Endodermal cell (in vitro differentiated cells): ENCODE data around the gene KRTAP20-4. TPM values are rescaled to one million over a fixed set of nuclear protein-coding genes. Genes with fewer than 3 reads are reported as not detected.

Source experiments
- DNase-seq: peaks from one replicate; pipeline ENCODE4 v3.0.0-alpha.2; 2017
- H3K27ac ChIP-seq: 2 replicates; pipeline ENCODE4 v1.5.1; 2013; ENCODE audit warnings: mild to moderate bottlenecking, low read depth, low read length, moderate library complexity
- H3K27me3 ChIP-seq: 2 replicates; pipeline ENCODE4 v1.6.1; 2013; ENCODE audit warnings: mild to moderate bottlenecking, low read length, moderate library complexity; ENCODE audit not compliant: insufficient read depth, control insufficient read depth, poor library complexity, severe bottlenecking
- H3K36me3 ChIP-seq: 2 replicates; pipeline ENCODE4 v1.7.0; 2013; ENCODE audit warnings: mild to moderate bottlenecking, low read length, moderate library complexity; ENCODE audit not compliant: control insufficient read depth, insufficient read depth
- H3K4me1 ChIP-seq: one replicate; pipeline ENCODE4 v1.7.0; 2013; ENCODE audit warnings: low read length; ENCODE audit not compliant: control insufficient read depth, insufficient read depth
- H3K4me3 ChIP-seq: 2 replicates; pipeline ENCODE4 v1.5.1; 2013; ENCODE audit warnings: mild to moderate bottlenecking, low read length, moderate library complexity
- H3K9ac ChIP-seq: 2 replicates; pipeline ENCODE4 v1.6.1; 2013; ENCODE audit warnings: mild to moderate bottlenecking, low read length, moderate library complexity; ENCODE audit not compliant: poor library complexity, severe bottlenecking; ENCODE audit errors: extremely low read depth
- H3K9me3 ChIP-seq: 2 replicates; pipeline ENCODE4 v1.6.1; 2013; ENCODE audit warnings: mild to moderate bottlenecking, low read length, moderate library complexity; ENCODE audit not compliant: control insufficient read depth
- H3K27ac Mint-ChIP-seq: 2 replicates; pipeline ENCODE4 v1.8.0; 2020; ENCODE audit warnings: mixed read lengths
- H3K27me3 Mint-ChIP-seq: 2 replicates; pipeline ENCODE4 v1.8.0; 2021; ENCODE audit warnings: mild to moderate bottlenecking, mixed read lengths; ENCODE audit not compliant: insufficient read depth
- H3K36me3 Mint-ChIP-seq: 2 replicates; pipeline ENCODE4 v1.8.0; 2020; ENCODE audit warnings: low read depth, mixed read lengths
- H3K4me1 Mint-ChIP-seq: 2 replicates; pipeline ENCODE4 v1.8.0; 2020; ENCODE audit warnings: mixed read lengths
- H3K4me3 Mint-ChIP-seq: 2 replicates; pipeline ENCODE4 v1.8.0; 2020; ENCODE audit warnings: mild to moderate bottlenecking, moderate library complexity, mixed read lengths
- H3K9me3 Mint-ChIP-seq: 2 replicates; pipeline ENCODE4 v1.8.0; 2020; ENCODE audit warnings: mild to moderate bottlenecking, mixed read lengths
- CTCF ChIP-seq: fragments of 200-600 bp; sonication (generic); conservative IDR thresholded peaks from 2 replicates; pipeline ENCODE4 v1.5.0; 2021; ENCODE audit warnings: antibody characterized with exemption, mild to moderate bottlenecking
- WGBS, 2 experiments: methylation state at CpG; one replicate each; pipeline versions ENCODE4 v1.1.5 to v1.1.7; 2013; ENCODE audit warnings: missing lambda C conversion rate in 2 of 2, mixed read lengths in 1 of 2; ENCODE audit not compliant: insufficient coverage in 1 of 2, insufficient read length in 1 of 2; 5-methylcytosine and 5-hydroxymethylcytosine counted together
- total RNA-seq, 2 donors: library from RNA; stranded (reverse); fragmentation: NEBNext Ultra II Directional in 1 of 2; extraction: Animal tissue kit (Norgen Biotek cat#: 25700) in 1 of 2; gene quantifications; 2 replicates in 1 of 2; 3 replicates in 1 of 2; pipeline ENCODE4 v1.2.1, GENCODE V29; 2021

The KRTAP20-4 gene
- total RNA-seq, 2 donors from 2014 or later: not detected

- Histone ChIP-seq H3K27me3 (no peaks in the 10 kb centered on the region), H3K4me3 (no peak overlapping the region), H3K4me1 (no peaks in the 10 kb centered on the region), H3K36me3 (no peaks in the 10 kb centered on the region), H3K9me3 (peaks cover 4% of the 10 kb centered on the region), H3K27ac (no peak overlapping the region), H3K9ac (no peak overlapping the region)
- Mint-ChIP-seq H3K4me1 (no peaks in the 10 kb centered on the region), H3K36me3 (no peaks in the 10 kb centered on the region), H3K9me3 (peaks cover 52% of the 10 kb centered on the region), H3K27me3 (no peaks in the 10 kb centered on the region), H3K27ac (no peak overlapping the region), H3K4me3 (no peak overlapping the region)
- 74 to 78% methylated on average over 1 of the region's 1 CpG for WGBS, 2 experiments
- DNase-seq: peak; percentile 59
- no peak for TF ChIP-seq CTCF
These were observed 48.3 kb downstream of the KRTAP20-4 start for GRCh38 chr21:30668776-30669175.

Other genes starting within 250 kb of the KRTAP20-4 start
- not detected for gene KRTAP13-2, start 248.4 kb upstream of the KRTAP20-4 start, total RNA-seq
- gene KRTAP13-1, start 224.6 kb upstream of the KRTAP20-4 start, total RNA-seq: not detected
- gene KRTAP13-3, start 194.7 kb upstream of the KRTAP20-4 start, total RNA-seq: not detected
- not detected for gene KRTAP13-4, start 190.4 kb upstream of the KRTAP20-4 start, total RNA-seq
- gene KRTAP15-1, start 180.4 kb upstream of the KRTAP20-4 start, total RNA-seq: not detected
- gene KRTAP19-1, start 140.3 kb upstream of the KRTAP20-4 start, total RNA-seq: not detected
- not detected for gene KRTAP19-2, start 133.2 kb upstream of the KRTAP20-4 start, total RNA-seq
- gene KRTAP19-3, start 128.6 kb upstream of the KRTAP20-4 start, total RNA-seq: not detected
- gene KRTAP19-4, start 123.5 kb upstream of the KRTAP20-4 start, total RNA-seq: not detected
- gene KRTAP19-5, start 118.5 kb upstream of the KRTAP20-4 start, total RNA-seq: not detected
- not detected for gene KRTAP19-6, start 78.8 kb upstream of the KRTAP20-4 start, total RNA-seq
- not detected for gene KRTAP19-7, start 59.3 kb upstream of the KRTAP20-4 start, total RNA-seq
- gene KRTAP22-2, start 30.2 kb upstream of the KRTAP20-4 start, total RNA-seq: not detected
- gene KRTAP6-3, start 28.2 kb upstream of the KRTAP20-4 start, total RNA-seq: not detected
- not detected for gene KRTAP6-2, start 21.7 kb upstream of the KRTAP20-4 start, total RNA-seq
- not detected for gene KRTAP22-1, start 19.5 kb upstream of the KRTAP20-4 start, total RNA-seq
- gene KRTAP6-1, start 6.7 kb upstream of the KRTAP20-4 start, total RNA-seq: not detected
- gene KRTAP20-1, start 4.2 kb upstream of the KRTAP20-4 start, total RNA-seq: not detected
- not detected for gene KRTAP20-2, start 14.6 kb downstream of the KRTAP20-4 start, total RNA-seq
- gene KRTAP20-3, start 22.2 kb downstream of the KRTAP20-4 start, total RNA-seq: not detected
- not detected for gene KRTAP21-3, start 98.2 kb downstream of the KRTAP20-4 start, total RNA-seq
- not detected for gene KRTAP21-2, start 126.6 kb downstream of the KRTAP20-4 start, total RNA-seq
- gene KRTAP21-1, start 134.8 kb downstream of the KRTAP20-4 start, total RNA-seq: not detected
- not detected for gene KRTAP8-1, start 192.6 kb downstream of the KRTAP20-4 start, total RNA-seq
- gene KRTAP7-1, start 209.1 kb downstream of the KRTAP20-4 start, total RNA-seq: not detected